Mesenchymal stem cell (in vitro differentiated cells and primary cell): ENCODE results near the gene BIN2.

ENCODE experiments used
- DNase-seq: peaks from one replicate; pipeline ENCODE4 v3.0.0-alpha.2; 2013
- H2AFZ ChIP-seq: one replicate; pipeline ENCODE4 v1.6.1; 2013; ENCODE audit warnings: low read depth, mild to moderate bottlenecking, control low read depth, inconsistent platforms, low read length, moderate library complexity
- H2AK5ac ChIP-seq: 2 replicates; pipeline ENCODE4 v1.6.1; 2013; ENCODE audit warnings: low read length, moderate library complexity, mild to moderate bottlenecking, inconsistent platforms; ENCODE audit not compliant: severe bottlenecking
- H2BK120ac ChIP-seq: one replicate; pipeline ENCODE4 v1.6.1; 2013; ENCODE audit warnings: low read depth, mild to moderate bottlenecking, inconsistent platforms, low read length, moderate library complexity
- H2BK12ac ChIP-seq, 2 experiments: one replicate each; pipeline ENCODE4 v1.6.1; 2013; ENCODE audit warnings: inconsistent platforms in 2 of 2, low read length in 2 of 2, mild to moderate bottlenecking in 2 of 2, moderate library complexity in 2 of 2, control low read depth in 1 of 2
- H2BK15ac ChIP-seq: one replicate; pipeline ENCODE4 v1.6.1; 2013; ENCODE audit warnings: mild to moderate bottlenecking, low read depth, inconsistent platforms; ENCODE audit not compliant: poor library complexity, severe bottlenecking
- H2BK5ac ChIP-seq: 2 replicates; pipeline ENCODE4 v1.6.1; 2013; ENCODE audit warnings: low read depth, mild to moderate bottlenecking, low read length, control low read depth, inconsistent platforms; ENCODE audit not compliant: poor library complexity, severe bottlenecking
- H3K14ac ChIP-seq, 2 experiments: one replicate each; pipeline ENCODE4 v1.6.1; 2013; ENCODE audit warnings: inconsistent platforms in 2 of 2, low read length in 2 of 2, control low read depth in 1 of 2, mild to moderate bottlenecking in 1 of 2, moderate library complexity in 1 of 2
- H3K18ac ChIP-seq, 2 experiments: one replicate each; pipeline ENCODE4 v1.6.1; 2013; ENCODE audit warnings: inconsistent platforms in 2 of 2, low read length in 2 of 2, control low read depth in 1 of 2, low read depth in 1 of 2, mild to moderate bottlenecking in 1 of 2
- H3K23ac ChIP-seq, 2 experiments: one replicate each; pipeline ENCODE4 v1.6.1; 2013; ENCODE audit warnings: inconsistent platforms in 2 of 2, low read length in 2 of 2, mild to moderate bottlenecking in 2 of 2, moderate library complexity in 2 of 2, control low read depth in 1 of 2
- H3K27ac ChIP-seq: 2 replicates; pipeline ENCODE4 v1.5.1; 2013; ENCODE audit warnings: mild to moderate bottlenecking, moderate library complexity, low read length, control low read depth, inconsistent platforms; ENCODE audit not compliant: poor library complexity, severe bottlenecking
- H3K27me3 ChIP-seq, 2 experiments: 2 replicates each; pipeline versions ENCODE4 v1.6.1 to v1.7.0; 2013; ENCODE audit warnings: low read length in 2 of 2, mild to moderate bottlenecking in 2 of 2, moderate library complexity in 2 of 2, control low read depth in 1 of 2, inconsistent platforms in 1 of 2; ENCODE audit not compliant: control insufficient read depth in 1 of 2, insufficient read depth in 1 of 2
- H3K36me3 ChIP-seq, 2 experiments: 2 replicates each; pipeline versions ENCODE4 v1.6.1 to v1.7.0; 2013; ENCODE audit warnings: low read length in 2 of 2, control low read depth in 1 of 2, inconsistent platforms in 1 of 2, low read depth in 1 of 2, mild to moderate bottlenecking in 1 of 2; ENCODE audit not compliant: insufficient read depth in 2 of 2, control insufficient read depth in 1 of 2
- H3K4ac ChIP-seq, 2 experiments: one replicate each; pipeline ENCODE4 v1.6.1; 2013; ENCODE audit warnings: inconsistent platforms in 2 of 2, low read length in 2 of 2, mild to moderate bottlenecking in 2 of 2, moderate library complexity in 2 of 2, control low read depth in 1 of 2, low read depth in 1 of 2
- H3K4me1 ChIP-seq: 2 replicates; pipeline ENCODE4 v1.6.1; 2013; ENCODE audit warnings: low read depth, low read length, control low read depth; ENCODE audit not compliant: control insufficient read depth, insufficient read depth
- H3K4me2 ChIP-seq: 2 replicates; pipeline ENCODE4 v1.6.1; 2013; ENCODE audit warnings: low read length, mild to moderate bottlenecking, inconsistent platforms; ENCODE audit not compliant: poor library complexity, severe bottlenecking
- H3K4me3 ChIP-seq, 2 experiments: 2 replicates each; pipeline versions ENCODE4 v1.5.1 to v1.7.0; 2013; ENCODE audit warnings: low read length in 2 of 2, mild to moderate bottlenecking in 2 of 2, control low read depth in 1 of 2, low read depth in 1 of 2; ENCODE audit not compliant: insufficient read depth in 1 of 2
- H3K79me1 ChIP-seq: replicated peaks from 2 replicates; pipeline ENCODE4 v1.6.1; 2013; ENCODE audit warnings: mild to moderate bottlenecking, control low read depth, low read length, inconsistent platforms; ENCODE audit not compliant: poor library complexity, severe bottlenecking
- H3K9ac ChIP-seq: 2 replicates; pipeline ENCODE4 v1.7.0; 2013; ENCODE audit warnings: mild to moderate bottlenecking, low read length, moderate library complexity
- H3K9me3 ChIP-seq: 2 replicates; pipeline ENCODE4 v1.7.0; 2013; ENCODE audit warnings: mild to moderate bottlenecking, low read length; ENCODE audit not compliant: control insufficient read depth
- H4K8ac ChIP-seq: one replicate; pipeline ENCODE4 v1.6.1; 2013; ENCODE audit warnings: inconsistent platforms, mild to moderate bottlenecking, low read length, moderate library complexity
- H4K91ac ChIP-seq: one replicate; pipeline ENCODE4 v1.6.1; 2013; ENCODE audit warnings: mild to moderate bottlenecking, low read length, inconsistent platforms
- WGBS: methylation state at CpG from one replicate; pipeline ENCODE4 v1.1.7; 2013; ENCODE audit warnings: mixed read lengths; 5-methylcytosine and 5-hydroxymethylcytosine counted together

The BIN2 gene

GRCh38 chr12:51345681-51346080 is 21.7 kb upstream of the BIN2 start:
- Histone ChIP-seq H3K79me1 (no peaks in the 10 kb centered on the region), H3K4me2 (no peak overlapping the region), H3K27me3 (no peaks in the 10 kb centered on the region), H2AFZ (no peak overlapping the region), H2AK5ac (no peak overlapping the region), H2BK12ac (no peak overlapping the region), H3K4ac (no peak overlapping the region), H3K18ac (no peak overlapping the region), H3K4me3 (no peak overlapping the region), H4K8ac (no peak overlapping the region), H3K9ac (no peak overlapping the region), H3K36me3 (no peaks in the 10 kb centered on the region), H3K27ac (no peak overlapping the region), H3K14ac (no peak overlapping the region), H4K91ac (no peak overlapping the region), H3K23ac (no peak overlapping the region), H2BK5ac (no peak overlapping the region), H3K9me3 (no peaks in the 10 kb centered on the region), H3K4me1 (peaks cover 9% of the 10 kb centered on the region), H2BK15ac (no peak overlapping the region), H2BK120ac (no peak overlapping the region)
- WGBS = 69% methylated on average over 7 of the region's 7 CpGs
- no peak for DNase-seq

GRCh38 chr12:51343201-51343600 is 19.2 kb upstream of the BIN2 start:
- H3K18ac ChIP-seq = no peak overlapping the region
- H2BK15ac ChIP-seq = no peak overlapping the region
- H3K79me1 ChIP-seq = no peaks in the 10 kb centered on the region
- 93% methylated on average over 2 of the region's 2 CpGs for WGBS
- H2BK12ac ChIP-seq = no peak overlapping the region
- H3K27me3 ChIP-seq = no peaks in the 10 kb centered on the region
- H3K4me1 ChIP-seq = peaks cover 9% of the 10 kb centered on the region
- DNase-seq = no peak
- no peak overlapping the region for H3K23ac ChIP-seq
- H3K9me3 ChIP-seq = no peaks in the 10 kb centered on the region
- H3K9ac ChIP-seq = no peak overlapping the region
- H4K8ac ChIP-seq = no peak overlapping the region
- H2AK5ac ChIP-seq = no peak overlapping the region
- H3K4me2 ChIP-seq = no peak overlapping the region
- no peak overlapping the region for H3K4me3 ChIP-seq
- H3K4ac ChIP-seq = no peak overlapping the region
- no peaks in the 10 kb centered on the region for H3K36me3 ChIP-seq
- H4K91ac ChIP-seq = no peak overlapping the region
- H2BK120ac ChIP-seq = no peak overlapping the region
- H2AFZ ChIP-seq = no peak overlapping the region
- no peak overlapping the region for H3K27ac ChIP-seq
- H2BK5ac ChIP-seq = no peak overlapping the region
- no peak overlapping the region for H3K14ac ChIP-seq

- Histone ChIP-seq H3K4me3 (no peak overlapping the region), H3K4me1 (peaks cover 9% of the 10 kb centered on the region), H4K8ac (peak overlapping the region; percentile 5), H3K9ac (no peak overlapping the region), H2AFZ (no peak overlapping the region), H3K79me1 (no peaks in the 10 kb centered on the region), H4K91ac (no peak overlapping the region), H3K9me3 (no peaks in the 10 kb centered on the region), H2BK15ac (no peak overlapping the region), H2BK120ac (no peak overlapping the region), H3K36me3 (no peaks in the 10 kb centered on the region), H3K4ac (no peak overlapping the region), H2BK5ac (no peak overlapping the region), H2BK12ac (peak overlapping the region in 1 of 2 experiments; percentile 15), H3K14ac (no peak overlapping the region), H3K18ac (no peak overlapping the region), H3K27me3 (no peaks in the 10 kb centered on the region), H3K27ac (no peak overlapping the region), H3K4me2 (no peak overlapping the region), H3K23ac (no peak overlapping the region), H2AK5ac (no peak overlapping the region)
- WGBS = 98% methylated on average over 7 of the region's 10 CpGs
- DNase-seq = no peak
Observed at GRCh38 chr12:51342416-51342815, 18.4 kb upstream of the BIN2 start.

- Histone ChIP-seq H3K27ac (no peak overlapping the region), H3K36me3 (no peaks in the 10 kb centered on the region), H3K9ac (peak overlapping the region; percentile 75), H2BK12ac (peak overlapping the region in 1 of 2 experiments; percentile 75), H3K4me3 (peak overlapping the region in 1 of 2 experiments; percentile 47), H4K8ac (peak overlapping the region; percentile 57), H3K14ac (peak overlapping the region in 1 of 2 experiments; percentile 90), H2AFZ (peak overlapping the region; percentile 80), H3K18ac (peak overlapping the region in 1 of 2 experiments; percentile 83), H2BK120ac (no peak overlapping the region), H2BK15ac (no peak overlapping the region), H3K4me2 (peak overlapping the region; percentile 24), H3K4ac (no peak overlapping the region), H3K79me1 (no peaks in the 10 kb centered on the region), H3K23ac (peak overlapping the region in 1 of 2 experiments; percentile 85), H2BK5ac (no peak overlapping the region), H4K91ac (peak overlapping the region; percentile 29), H3K27me3 (no peaks in the 10 kb centered on the region), H2AK5ac (peak overlapping the region; percentile 38), H3K4me1 (peaks cover 9% of the 10 kb centered on the region), H3K9me3 (no peaks in the 10 kb centered on the region)
- peak; percentile 76 for DNase-seq
- WGBS = 43% methylated on average over 4 of the region's 9 CpGs
Observed at GRCh38 chr12:51341251-51342007, 17.5 kb upstream of the BIN2 start.
